GM18505 (cell line): ENCODE results near the gene PER3.

ENCODE experiments used
- ATAC-seq: cut with Tn5 transposase; IDR thresholded peaks from one replicate; pipeline ENCODE4 v1.9.1; 2021; ENCODE audit not compliant: unreplicated experiment
- POLR2A ChIP-seq: IDR thresholded peaks from 4 replicates; pipeline ENCODE4 v1.6.1; 2011; ENCODE audit warnings: borderline replicate concordance; ENCODE audit not compliant: insufficient read depth, insufficient read length; ENCODE audit errors: extremely low read depth

PER3 gene

GRCh38 chr1:7860130-7860529 lies 76.0 kb downstream of the PER3 start:
- no peak for ATAC-seq
- no peak for TF ChIP-seq POLR2A

GRCh38 chr1:7861452-7861851 lies 77.4 kb downstream of the PER3 start:
- no peak for ATAC-seq

GRCh38 chr1:7862211-7863060 lies 78.3 kb downstream of the PER3 start:
- no peak for ATAC-seq
- no peak for TF ChIP-seq POLR2A

More at GRCh38 chr1:7861452-7861851, 77.4 kb downstream of the PER3 start:
- TF ChIP-seq POLR2A: no peak

GRCh38 chr1:7863756-7864328 lies 79.8 kb downstream of the PER3 start:
- TF ChIP-seq POLR2A: no peak
- ATAC-seq: no peak

GRCh38 chr1:7865978-7866377 lies 81.9 kb downstream of the PER3 start:
- ATAC-seq: no peak
- TF ChIP-seq POLR2A: no peak

- no peak for ATAC-seq
Observed at GRCh38 chr1:7868070-7868780, 84.1 kb downstream of the PER3 start.

GRCh38 chr1:7869136-7869920 lies 85.2 kb downstream of the PER3 start:
- no peak for ATAC-seq
- no peak for TF ChIP-seq POLR2A

More at GRCh38 chr1:7868070-7868780, 84.1 kb downstream of the PER3 start:
- TF ChIP-seq POLR2A: no peak

- ATAC-seq: no peak
- no peak for TF ChIP-seq POLR2A
Observed at GRCh38 chr1:7871136-7871535, 87.0 kb downstream of the PER3 start.

- no peak for ATAC-seq
- no peak for TF ChIP-seq POLR2A
Observed at GRCh38 chr1:7873801-7874795, 90.0 kb downstream of the PER3 start.

- TF ChIP-seq POLR2A: no peak
- no peak for ATAC-seq
Observed at GRCh38 chr1:7878027-7878426, 93.9 kb downstream of the PER3 start.

- no peak for ATAC-seq
- no peak for TF ChIP-seq POLR2A
Observed at GRCh38 chr1:7879228-7879627, 95.1 kb downstream of the PER3 start.

- ATAC-seq: no peak
- no peak for TF ChIP-seq POLR2A
Observed at GRCh38 chr1:7884757-7885156, 100.7 kb downstream of the PER3 start.
